GM19438 (cell line): ENCODE measurements around the gene UBE4A.
A peak's percentile ranks its signal among the peaks of the same experiment; 100 is the strongest.

Source experiments
- ATAC-seq: cut with Tn5 transposase; IDR thresholded peaks from one replicate; pipeline ENCODE4 v1.9.1; 2021; ENCODE audit warnings: low read depth; ENCODE audit not compliant: unreplicated experiment

Gene UBE4A

GRCh38 chr11:118359295-118359958, at the start of gene UBE4A:
Gene UBE4A (plus strand): TSS chr11:118359600. CDS start chr11:118365081, 5,481 bp downstream.
- ATAC-seq = peak; percentile 93

GRCh38 chr11:118310271-118310670, 49.1 kb upstream of the UBE4A start:
- no peak for ATAC-seq

GRCh38 chr11:118310781-118311485, 48.5 kb upstream of the UBE4A start:
- no peak for ATAC-seq

- ATAC-seq = no peak
Measured at GRCh38 chr11:118311518-118311917, 47.9 kb upstream of the UBE4A start.

GRCh38 chr11:118312328-118312727, 47.1 kb upstream of the UBE4A start:
- ATAC-seq = no peak

GRCh38 chr11:118313242-118313641, 46.2 kb upstream of the UBE4A start:
- ATAC-seq = no peak

- no peak for ATAC-seq
Measured at GRCh38 chr11:118314988-118315411, 44.4 kb upstream of the UBE4A start.

- no peak for ATAC-seq
Measured at GRCh38 chr11:118318124-118318523, 41.3 kb upstream of the UBE4A start.

- no peak for ATAC-seq
Measured at GRCh38 chr11:118318581-118319336, 40.6 kb upstream of the UBE4A start.

GRCh38 chr11:118319337-118319707, 40.1 kb upstream of the UBE4A start:
- no peak for ATAC-seq

GRCh38 chr11:118320515-118320914, 38.9 kb upstream of the UBE4A start:
- ATAC-seq = no peak

GRCh38 chr11:118321386-118322082, 37.9 kb upstream of the UBE4A start:
- ATAC-seq = no peak

GRCh38 chr11:118322721-118323120, 36.7 kb upstream of the UBE4A start:
- ATAC-seq = no peak

- no peak for ATAC-seq
Measured at GRCh38 chr11:118325283-118325682, 34.1 kb upstream of the UBE4A start.

GRCh38 chr11:118328745-118329144, 30.7 kb upstream of the UBE4A start:
- ATAC-seq = no peak

- no peak for ATAC-seq
Measured at GRCh38 chr11:118334745-118335144, 24.7 kb upstream of the UBE4A start.

GRCh38 chr11:118338637-118339061, 20.8 kb upstream of the UBE4A start:
- no peak for ATAC-seq

GRCh38 chr11:118339281-118339961, 20.0 kb upstream of the UBE4A start:
- no peak for ATAC-seq

GRCh38 chr11:118340449-118340848, 19.0 kb upstream of the UBE4A start:
- no peak for ATAC-seq

GRCh38 chr11:118341261-118341660, 18.1 kb upstream of the UBE4A start:
- no peak for ATAC-seq
